GM12878 (cell line): ENCODE results near the gene NMNAT3. TPM values are rescaled to one million over a fixed set of nuclear protein-coding genes. Genes with fewer than 3 reads are reported as not detected.

Source experiments
- ATAC-seq: fragments of 200-7000 bp; cut with Tn5 transposase; 3 replicates; pipeline ENCODE4 v1.9.1; 2020; ENCODE audit warnings: mild to moderate bottlenecking, moderate library complexity
- BruUV-seq: library from RNA; stranded (reverse); fragments of 400-500 nt; replicated peaks from 2 replicates; lab custom pipeline; 2021; lab: Mats Ljungman, UMichigan
- CTCF ChIA-PET: fragments of 300-600 bp; sonication (Branson Sonifier 250); formaldehyde crosslinking; extraction: SDS; loops from one replicate; lab custom pipeline; 2021; ENCODE audit warnings: inconsistent platforms; lab: Yijun Ruan, JAX
- POLR2A ChIA-PET: fragments of 350-600 bp; formaldehyde crosslinking; extraction: SDS; loops from one replicate; lab custom pipeline; 2021; ENCODE audit warnings: inconsistent platforms; lab: Charles Lee
- RAD21 ChIA-PET: fragments of 300-600 bp; sonication (Branson Sonifier 250); formaldehyde crosslinking; loops from one replicate; lab custom pipeline; 2023; ENCODE audit warnings: antibody characterized with exemption; ENCODE audit not compliant: unreplicated experiment; lab: Charles Lee
- SMC1A ChIA-PET: fragments of 300-600 bp; sonication (Branson Sonifier 250); formaldehyde crosslinking; loops from one replicate; lab custom pipeline; 2023; ENCODE audit not compliant: unreplicated experiment, uncharacterized antibody; lab: Charles Lee
- DNase-seq: peaks from one replicate; pipeline ENCODE4 v3.0.0-alpha.2; 2011; ENCODE audit warnings: low read depth, low spot score
- FAIRE-seq: peaks from 3 replicates; lab custom pipeline; 2011; peaks lifted over from hg19 to GRCh38; lab: Jason Lieb, UNC
- H2AFZ ChIP-seq: 2 replicates; pipeline ENCODE4 v1.6.0; 2011; ENCODE audit warnings: low read depth, low read length, control low read depth; ENCODE audit not compliant: control insufficient read depth
- H3K27ac ChIP-seq: 2 replicates; pipeline ENCODE4 v1.5.1; 2011; ENCODE audit warnings: control low read depth; ENCODE audit not compliant: control insufficient read depth, insufficient read depth
- H3K27me3 ChIP-seq, 2 experiments: replicated peaks in 1 of 2; 2 replicates each; pipeline versions ENCODE4 v1.6.0 to v1.6.1; 2011; ENCODE audit warnings: low read length in 1 of 2; ENCODE audit not compliant: control insufficient read depth in 2 of 2, insufficient read depth in 2 of 2
- H3K36me3 ChIP-seq, 2 experiments: 2 replicates each; pipeline ENCODE4 v1.5.1; 2011; ENCODE audit warnings: low read length in 1 of 2; ENCODE audit not compliant: control insufficient read depth in 2 of 2, insufficient read depth in 2 of 2
- H3K4me1 ChIP-seq: 2 replicates; pipeline ENCODE4 v1.6.1; 2011; ENCODE audit warnings: mild to moderate bottlenecking, low read length, moderate library complexity, mixed read lengths; ENCODE audit not compliant: control insufficient read depth, insufficient read depth
- H3K4me2 ChIP-seq: 2 replicates; pipeline ENCODE4 v1.6.0; 2011; ENCODE audit warnings: control low read depth; ENCODE audit not compliant: control insufficient read depth, insufficient read depth
- H3K4me3 ChIP-seq: fragments of 200-600 bp; sonication (generic); 2 replicates; pipeline ENCODE4 v1.5.1; 2016
- H3K79me2 ChIP-seq: 2 replicates; pipeline ENCODE4 v1.6.0; 2011; ENCODE audit warnings: low read length; ENCODE audit not compliant: control insufficient read depth, insufficient read depth
- H3K9ac ChIP-seq: 2 replicates; pipeline ENCODE4 v1.8.0; 2011; ENCODE audit warnings: low read length, control low read depth, mixed read lengths; ENCODE audit not compliant: control insufficient read depth, insufficient read depth
- H3K9me3 ChIP-seq: replicated peaks from 3 replicates; pipeline ENCODE4 v1.5.1; 2011; ENCODE audit warnings: mild to moderate bottlenecking, low read length; ENCODE audit not compliant: control insufficient read depth, insufficient read depth
- H4K20me1 ChIP-seq: 2 replicates; pipeline ENCODE4 v1.6.0; 2011; ENCODE audit not compliant: control insufficient read depth, insufficient read depth
- BACH1 ChIP-seq: fragments of 450-650 bp; IDR thresholded peaks from 2 replicates; pipeline ENCODE4 v1.6.1; 2017; ENCODE audit warnings: mild to moderate bottlenecking, borderline replicate concordance
- CBFB ChIP-seq: IDR thresholded peaks from 2 replicates; pipeline ENCODE4 v1.6.1; 2016; ENCODE audit warnings: antibody characterized with exemption, low read depth
- CBX5 ChIP-seq: sonication (generic); IDR thresholded peaks from 2 replicates; pipeline ENCODE4 v1.6.1; 2016; ENCODE audit warnings: low read depth, moderate library complexity, mild to moderate bottlenecking, inconsistent platforms
- CTCF ChIP-seq, 3 experiments: IDR thresholded peaks in 2 of 3; conservative IDR thresholded peaks in 1 of 3; 2 replicates each; pipeline ENCODE4 v1.5.1; 2011; ENCODE audit warnings: low read depth in 3 of 3, low read length in 3 of 3, mild to moderate bottlenecking in 3 of 3, control low read depth in 2 of 3, moderate library complexity in 2 of 3, inconsistent platforms in 1 of 3, mixed read lengths in 1 of 3; ENCODE audit not compliant: control insufficient read depth in 2 of 3, insufficient read depth in 1 of 3; ENCODE audit errors: extremely low read depth in 1 of 3
- FOS ChIP-seq: IDR thresholded peaks from 3 replicates; pipeline ENCODE4 v1.6.1; 2011; ENCODE audit warnings: borderline replicate concordance; ENCODE audit not compliant: insufficient read length; ENCODE audit errors: extremely low read depth
- GATAD2B ChIP-seq: fragments of 450-650 bp; conservative IDR thresholded peaks from 2 replicates; pipeline ENCODE4 v1.6.1; 2017; ENCODE audit warnings: low read depth, mild to moderate bottlenecking, moderate library complexity
- HDAC6 ChIP-seq: fragments of 200-600 bp; sonication (generic); IDR thresholded peaks from one replicate; pipeline ENCODE4 v1.8.0; 2017; ENCODE audit warnings: antibody characterized with exemption; ENCODE audit not compliant: unreplicated experiment
- NFIC ChIP-seq: IDR thresholded peaks from 2 replicates; pipeline ENCODE4 v1.6.1; 2012; ENCODE audit warnings: low read depth, mild to moderate bottlenecking, inconsistent platforms, low read length, moderate library complexity
- NKRF ChIP-seq: fragments of 450-650 bp; conservative IDR thresholded peaks from 2 replicates; pipeline ENCODE4 v1.6.1; 2017; ENCODE audit warnings: mild to moderate bottlenecking, moderate library complexity
- SIN3A ChIP-seq: IDR thresholded peaks from 2 replicates; pipeline ENCODE4 v1.6.1; 2012; ENCODE audit warnings: low read depth, low read length, improper control_type of control experiment
- TARDBP ChIP-seq: IDR thresholded peaks from 2 replicates; pipeline ENCODE4 v1.6.1; 2016; ENCODE audit warnings: borderline replicate concordance
- TCF12 ChIP-seq: IDR thresholded peaks from 2 replicates; pipeline ENCODE4 v1.6.1; 2011; ENCODE audit warnings: low read depth, mild to moderate bottlenecking, low read length
- USF1 ChIP-seq: IDR thresholded peaks from 2 replicates; pipeline ENCODE4 v1.6.1; 2011; ENCODE audit warnings: borderline replicate concordance, low read depth, mild to moderate bottlenecking, moderate library complexity, mixed read lengths, low read length; ENCODE audit not compliant: insufficient read depth; ENCODE audit errors: extremely low read length
- YBX1 ChIP-seq: fragments of 450-650 bp; IDR thresholded peaks from 2 replicates; pipeline ENCODE4 v1.6.1; 2016; ENCODE audit warnings: antibody characterized with exemption
- WGBS: methylation state at CpG from one replicate; pipeline ENCODE4 v1.1.6; 2016; ENCODE audit warnings: low lambda C conversion rate; ENCODE audit not compliant: insufficient replicate concordance, insufficient coverage; ENCODE audit errors: missing lambda C conversion rate; 5-methylcytosine and 5-hydroxymethylcytosine counted together
- in situ Hi-C: fragments of 300-500 bp; cut with MboI; formaldehyde crosslinking; loops from 9 replicates; pipeline ENCODE4 v1.14.3; 2018; ENCODE audit warnings: mixed read lengths
- intact Hi-C: fragments of 100-400 bp; cut with micrococcal nuclease; formaldehyde crosslinking; loops from one replicate; pipeline ENCODE4 v1.14.2; 2022; ENCODE audit not compliant: unreplicated experiment
- polyA plus RNA-seq, 11 experiments: library from polyadenylated mRNA; depleted of rRNA in 4 of 11; unstranded in 6 of 11; stranded (reverse) in 5 of 11; fragments of >200 nt; fragmentation: Nextera tagmentation in 4 of 11; fragmentation: Illumina TruSeq in 1 of 11; extraction: Ambion mirVana in 4 of 11; extraction: Trizol in 1 of 11; gene quantifications; 1 replicate in 1 of 11; 2 replicates in 10 of 11; pipeline versions ENCODE4 v1.2.1 to v1.2.3, GENCODE V29; 2011 to 2016; ENCODE audit warnings: inconsistent platforms in 2 of 11, missing spikeins in 2 of 11, low read depth in 1 of 11
- total RNA-seq, 4 experiments: library from RNA; depleted of rRNA in 3 of 4; stranded (reverse); fragments of >200 nt in 3 of 4; fragmentation: Illumina TruSeq in 1 of 4; extraction: Trizol in 1 of 4; gene quantifications; 2 replicates each; pipeline versions ENCODE4 v1.2.1 to v1.2.3, GENCODE V29; 2013 to 2021

The NMNAT3 gene
- total and polyA plus RNA-seq, 10 of the 15 experiments (the other 5 are each of a cell fraction or from before 2014, with no cell fraction given), result under 0.01 to 0.92 (median 0.08) TPM; not detected in 4

- Histone ChIP-seq H3K4me2 (no peak overlapping the region), H3K27me3 (no peaks in the 10 kb centered on the region), H2AFZ (no peak overlapping the region), H3K4me1 (peaks cover 5% of the 10 kb centered on the region), H4K20me1 (no peaks in the 10 kb centered on the region), H3K9me3 (no peaks in the 10 kb centered on the region), H3K36me3 (no peaks in the 10 kb centered on the region), H3K4me3 (no peak overlapping the region), H3K9ac (no peak overlapping the region), H3K27ac (no peak overlapping the region), H3K79me2 (no peaks in the 10 kb centered on the region)
- no TSS peak for BruUV-seq
- ATAC-seq (no peak), FAIRE-seq (no peak), DNase-seq (no peak)
- intact Hi-C loops, result no loop called here
- ChIA-PET SMC1A (no interaction called here), CTCF (no interaction called here), RAD21 (no interaction called here), POLR2A (no interaction called here)
- WGBS, result 33% methylated on average over 5 of the region's 5 CpGs
- in situ Hi-C loops, result no loop called here
- TF ChIP-seq BACH1 (no peak), TARDBP (no peak), CBX5 (no peak), HDAC6 (no peak), USF1 (no peak)
- TF ChIP-seq, all 136 proteins: peak for 0
These were observed 50.0 kb downstream of the NMNAT3 start for GRCh38 chr3:139627759-139628158.

- CTCF ChIA-PET, result no interaction called here
- Histone ChIP-seq H2AFZ (no peak overlapping the region), H3K79me2 (no peaks in the 10 kb centered on the region), H3K27me3 (no peaks in the 10 kb centered on the region), H3K36me3 (no peaks in the 10 kb centered on the region), H3K9me3 (no peaks in the 10 kb centered on the region), H3K4me3 (no peak overlapping the region), H3K9ac (no peak overlapping the region), H3K27ac (no peak overlapping the region), H4K20me1 (no peaks in the 10 kb centered on the region), H3K4me2 (no peak overlapping the region), H3K4me1 (no peaks in the 10 kb centered on the region)
- RAD21 ChIA-PET, result no interaction called here
- ATAC-seq (no peak), FAIRE-seq (no peak), DNase-seq (no peak)
- in situ Hi-C loops (no loop called here), intact Hi-C loops (no loop called here)
- POLR2A ChIA-PET, result no interaction called here
- 3% methylated on average over 3 of the region's 3 CpGs for WGBS
- BruUV-seq, result no TSS peak
- SMC1A ChIA-PET, result no interaction called here
- no peak for TF ChIP-seq NFIC
- TF ChIP-seq YBX1, result no peak
- TF ChIP-seq FOS, result no peak
- no peak for TF ChIP-seq NKRF
- no peak for TF ChIP-seq SIN3A
- TF ChIP-seq BACH1, result no peak
- TF ChIP-seq CBFB, result no peak
- TF ChIP-seq GATAD2B, result no peak
- no peak for TF ChIP-seq CTCF (IDR thresholded peaks at IDR 0.05 in 2 of 3, conservative IDR thresholded peaks at IDR 0.05 in 1 of 3; ENCODE audit: control insufficient read depth in 2 of 3, extremely low read depth in 1 of 3, insufficient read depth in 1 of 3, low read depth in 3 of 3, low read length in 3 of 3)
- no peak for TF ChIP-seq TCF12
These were observed 57.3 kb downstream of the NMNAT3 start for GRCh38 chr3:139620438-139620837.
